Measurements from ENCODE around the gene ARF4.
"Not testable (repeated sequence)": the region's sequence is repeated elsewhere in the genome, so short reads cannot be mapped to it uniquely, and the experiment has no call there.

Gene ARF4

DNA sequence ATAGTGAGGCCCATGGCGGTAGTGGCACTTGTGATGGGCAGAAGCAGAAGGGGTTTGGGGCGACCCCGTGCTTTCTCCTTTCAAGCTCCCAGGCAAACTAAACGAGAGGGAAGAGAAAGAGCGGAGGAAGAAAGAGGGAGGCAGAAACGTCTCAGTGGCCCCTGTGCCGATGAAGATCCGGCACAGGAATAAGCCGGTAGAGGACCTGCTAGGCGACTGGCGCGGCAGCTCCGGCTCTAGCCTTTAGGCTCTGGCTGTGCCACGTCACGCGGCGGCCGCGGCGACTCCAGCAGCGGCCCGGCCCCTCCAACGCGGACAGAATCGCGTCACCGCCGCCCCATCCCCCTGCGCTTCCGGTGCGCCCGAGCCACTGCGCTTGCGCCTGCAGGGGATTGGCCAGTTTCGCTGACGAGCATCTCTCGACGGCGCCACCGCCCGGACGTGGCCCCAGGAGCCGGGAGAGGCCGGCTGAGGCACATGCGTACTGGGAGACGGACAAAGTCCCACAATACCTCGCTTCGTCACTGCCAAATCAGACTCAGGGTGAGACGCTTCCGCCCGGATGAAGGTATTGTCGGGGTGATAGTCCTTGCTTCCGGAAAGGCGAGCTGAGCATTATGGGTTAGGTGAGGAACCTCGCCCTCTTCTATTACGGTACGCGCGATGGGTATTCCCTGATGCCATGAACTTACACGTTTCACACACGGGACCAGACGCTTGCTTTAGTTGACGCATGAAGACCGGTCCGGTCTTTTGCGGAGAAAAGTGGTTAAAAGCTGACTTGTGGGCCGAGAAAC is at the start of gene ARF4:
TSS of gene ARF4 (minus strand) at position 218 of the 797 bp plus-strand sequence. CDS start at position 14, 204 bp downstream.
- peak; percentile 96 for TF ChIP-seq POLR2A (IDR thresholded peaks at IDR 0.05; ENCODE audit: low read depth, low read length)
- DNase-seq (ENCODE audit: insufficient read length, low spot score) = peak; percentile 94
- FAIRE-seq = peak; percentile 96

DNA sequence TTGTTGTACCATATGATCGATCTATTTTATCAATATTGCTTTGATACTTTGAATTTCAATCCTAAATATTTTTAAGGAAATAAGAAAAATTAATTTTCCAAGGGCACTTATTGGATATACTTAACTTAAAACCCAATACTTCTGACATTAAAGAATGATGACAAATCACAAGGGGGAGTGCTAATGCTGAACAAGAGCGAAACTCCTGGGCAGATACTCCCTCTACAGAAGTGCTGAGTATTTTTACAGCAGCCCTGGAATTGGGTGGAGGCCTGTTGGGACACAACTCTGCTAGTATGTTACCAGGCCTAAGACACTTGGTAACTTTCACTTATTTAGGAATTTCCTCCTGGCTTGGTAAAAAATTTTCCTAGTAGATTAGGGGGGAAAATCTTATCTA is 49.6 kb upstream of the ARF4 start:
- no peak for TF ChIP-seq POLR2A (IDR thresholded peaks at IDR 0.05; ENCODE audit: low read depth, low read length)
- no peak for DNase-seq (ENCODE audit: insufficient read length, low spot score)
- no peak for FAIRE-seq

DNA sequence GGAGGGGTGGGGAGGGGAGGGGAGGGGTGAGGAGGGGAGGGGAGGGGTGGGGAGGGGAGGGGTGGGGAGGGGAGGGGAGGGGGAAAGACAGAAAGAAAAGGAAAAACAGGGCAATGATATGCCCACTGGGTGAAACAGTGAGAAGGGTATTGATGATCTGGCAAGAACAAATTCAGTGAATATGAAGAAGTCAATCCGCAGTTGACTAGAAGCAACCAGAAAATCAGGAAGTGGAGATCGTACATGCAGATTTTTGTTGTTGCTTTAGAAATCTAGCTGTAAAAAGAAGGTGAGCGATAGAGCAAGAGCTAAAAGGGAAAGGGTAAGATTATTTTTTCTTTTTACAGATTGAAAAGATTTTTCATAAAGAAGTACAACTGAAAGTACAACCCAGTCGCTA is 47.6 kb upstream of the ARF4 start:
- no peak for DNase-seq (ENCODE audit: insufficient read length, low spot score)
- no peak for TF ChIP-seq POLR2A (IDR thresholded peaks at IDR 0.05; ENCODE audit: low read depth, low read length)
- FAIRE-seq = no peak

DNA sequence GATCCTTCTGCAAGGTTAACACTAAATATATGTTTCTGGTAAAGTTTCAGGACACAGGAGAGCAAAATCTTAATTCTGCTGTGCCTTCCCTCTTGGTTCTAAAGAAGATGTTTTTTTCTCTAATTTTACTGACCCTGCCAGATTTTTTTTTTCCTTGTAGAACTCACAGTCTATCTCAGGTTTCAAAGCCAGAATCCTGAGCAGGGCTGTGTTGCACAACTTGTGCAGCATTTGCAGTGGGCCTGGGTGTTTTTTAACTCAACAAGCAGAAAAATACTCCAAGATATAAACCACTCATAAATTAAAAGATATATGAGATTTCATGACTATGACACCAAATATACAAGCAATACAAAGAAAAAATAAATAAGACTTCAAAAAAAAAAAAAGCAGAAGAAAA is 40.2 kb upstream of the ARF4 start:
- no peak for TF ChIP-seq POLR2A (IDR thresholded peaks at IDR 0.05; ENCODE audit: low read depth, low read length)
- FAIRE-seq = no peak
- DNase-seq (ENCODE audit: insufficient read length, low spot score) = no peak

DNA sequence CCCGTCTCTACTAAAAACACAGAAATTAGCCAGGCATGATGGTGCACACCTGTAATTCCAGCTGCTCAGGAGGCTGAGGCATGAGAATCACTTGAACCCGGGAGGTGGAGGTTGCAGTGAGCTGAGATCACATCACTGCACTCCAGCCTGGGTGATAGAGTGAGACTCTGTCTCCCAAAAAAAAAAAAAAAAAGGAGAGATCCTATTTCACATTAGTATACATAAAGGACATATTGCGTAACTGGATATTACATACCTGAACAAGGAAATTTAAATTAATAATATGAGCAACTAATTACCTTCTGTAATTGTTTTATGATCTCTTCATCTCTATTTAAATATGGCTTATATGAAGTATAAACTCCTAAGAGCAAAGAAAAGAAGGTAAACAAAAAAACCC is 37.1 kb upstream of the ARF4 start:
- not testable (repeated sequence) for FAIRE-seq; DNase-seq (ENCODE audit: insufficient read length, low spot score)

DNA sequence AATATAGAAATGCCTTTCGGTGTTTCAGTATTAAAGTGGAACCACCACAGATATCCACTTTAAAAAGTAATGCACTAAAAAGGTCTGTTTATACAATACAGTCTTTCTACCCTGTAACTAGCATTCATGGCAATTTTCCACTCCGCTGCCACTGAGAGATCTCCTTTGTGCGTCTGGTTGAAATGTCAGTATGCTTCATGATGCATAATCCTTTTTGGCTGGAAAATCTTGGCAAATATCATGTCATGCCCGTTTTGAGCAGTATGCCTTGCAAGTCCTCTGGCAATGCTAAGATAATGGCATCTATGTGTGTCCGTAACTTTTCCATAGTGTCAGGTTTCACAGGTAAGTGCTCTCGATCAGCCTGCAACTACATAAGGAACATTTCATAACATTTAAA is 30.8 kb upstream of the ARF4 start:
- DNase-seq (ENCODE audit: insufficient read length, low spot score) (no peak), FAIRE-seq (no peak)

DNA sequence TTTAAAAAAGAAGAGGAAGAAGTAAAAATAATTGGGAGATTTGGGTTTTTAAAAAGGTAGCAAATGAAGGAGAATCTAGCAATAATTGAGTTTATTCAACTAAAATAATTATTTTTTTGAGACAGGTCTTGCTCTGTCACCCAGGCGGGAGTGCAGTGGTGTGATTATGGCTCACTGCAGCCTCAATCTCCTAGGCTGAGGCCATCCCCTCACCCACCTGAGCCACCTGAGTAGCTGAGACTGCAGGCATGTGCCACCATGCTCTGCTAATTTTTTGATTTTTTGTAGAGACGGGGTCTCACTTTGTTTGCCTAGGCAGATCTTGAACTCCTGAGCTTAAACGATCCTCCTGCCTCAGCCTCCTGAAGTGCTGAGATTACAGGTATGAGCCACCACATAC is 27.7 kb upstream of the ARF4 start:
- no peak for TF ChIP-seq POLR2A (IDR thresholded peaks at IDR 0.05; ENCODE audit: low read depth, low read length)
- DNase-seq (ENCODE audit: insufficient read length, low spot score) (no peak), FAIRE-seq (no peak)

More for the DNA sequence above, 30.8 kb upstream of the ARF4 start:
- no peak for TF ChIP-seq POLR2A (IDR thresholded peaks at IDR 0.05; ENCODE audit: low read depth, low read length)

DNA sequence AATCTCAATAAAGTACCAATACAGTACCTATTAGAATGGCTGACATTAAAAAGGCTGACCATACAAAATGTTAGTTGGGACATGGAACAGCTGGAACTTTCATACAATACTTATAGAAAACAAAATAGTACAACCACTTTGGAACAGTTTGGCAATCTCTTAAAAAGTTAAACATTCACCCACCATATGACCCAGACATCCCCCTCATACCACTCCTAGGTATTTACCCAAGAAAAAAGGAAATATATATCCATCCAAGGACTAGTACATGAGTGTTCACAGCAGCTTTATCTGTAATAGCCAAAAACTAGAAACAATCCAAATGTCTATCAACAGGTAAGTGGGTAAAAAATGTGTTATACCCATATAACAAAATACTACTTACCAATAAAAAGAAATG is 25.2 kb upstream of the ARF4 start:
- no peak for FAIRE-seq
- TF ChIP-seq POLR2A (IDR thresholded peaks at IDR 0.05; ENCODE audit: low read depth, low read length) = no peak
- DNase-seq (ENCODE audit: insufficient read length, low spot score) = no peak

DNA sequence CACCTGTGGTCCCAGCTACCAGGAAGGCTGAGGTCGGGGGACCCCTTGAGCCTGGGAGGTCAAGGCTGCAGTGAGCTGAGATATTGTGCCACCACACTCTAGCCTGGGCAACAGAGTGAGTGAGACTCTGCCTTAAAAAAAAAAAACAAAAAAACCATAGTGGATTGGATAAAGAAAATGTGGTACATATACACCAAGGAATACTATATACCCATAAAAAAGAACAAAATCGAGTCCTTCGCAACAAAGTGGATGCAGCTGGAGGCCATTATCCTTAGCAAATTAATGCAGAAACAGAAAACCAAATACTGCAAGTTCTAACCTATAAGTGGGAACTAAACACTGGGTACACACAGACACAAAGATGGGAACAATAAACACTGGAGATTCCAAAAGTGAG is 20.6 kb upstream of the ARF4 start:
- FAIRE-seq (no peak), DNase-seq (ENCODE audit: insufficient read length, low spot score) (no peak)
- no peak for TF ChIP-seq POLR2A (IDR thresholded peaks at IDR 0.05; ENCODE audit: low read depth, low read length)

DNA sequence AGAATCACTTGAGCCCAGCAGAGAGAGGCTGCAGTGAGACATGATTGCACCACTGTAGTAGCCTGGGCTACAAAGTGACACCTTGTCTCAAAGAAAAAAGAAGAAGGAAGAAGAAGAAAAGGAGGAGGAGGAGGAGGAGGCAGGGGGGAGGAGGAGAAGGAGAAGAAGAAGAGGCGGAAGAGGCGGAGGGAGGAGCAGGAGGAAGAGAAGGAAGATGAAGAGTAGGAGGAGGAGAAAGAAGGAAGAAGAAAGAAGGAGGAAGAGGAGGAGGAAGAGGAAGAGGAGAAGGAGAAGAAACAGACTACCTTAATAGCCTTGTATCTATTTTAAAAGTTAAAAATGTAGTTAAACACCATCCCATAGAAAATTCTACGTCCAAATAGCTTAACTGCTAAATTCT is 19.1 kb upstream of the ARF4 start:
- DNase-seq (ENCODE audit: insufficient read length, low spot score) = no peak
- FAIRE-seq = no peak
- no peak for TF ChIP-seq POLR2A (IDR thresholded peaks at IDR 0.05; ENCODE audit: low read depth, low read length)

DNA sequence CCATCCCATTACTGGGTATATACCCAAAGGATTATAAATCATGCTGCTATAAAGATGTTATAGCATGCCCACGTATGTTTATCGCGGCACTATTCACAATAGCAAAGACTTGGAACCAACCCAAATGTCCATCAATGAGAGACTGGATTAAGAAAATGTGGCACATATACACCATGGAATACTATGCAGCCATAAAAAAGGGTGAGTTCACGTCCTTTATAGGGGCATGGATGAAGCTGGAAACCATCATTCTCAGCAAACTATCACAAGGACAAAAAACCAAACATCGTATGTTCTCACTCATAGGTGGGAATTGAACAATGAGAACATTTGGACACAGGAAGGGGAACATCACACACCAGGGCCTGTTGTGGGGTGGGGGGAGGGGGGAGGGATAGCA is 14.7 kb upstream of the ARF4 start:
- not testable (repeated sequence) for DNase-seq (ENCODE audit: insufficient read length, low spot score); FAIRE-seq

DNA sequence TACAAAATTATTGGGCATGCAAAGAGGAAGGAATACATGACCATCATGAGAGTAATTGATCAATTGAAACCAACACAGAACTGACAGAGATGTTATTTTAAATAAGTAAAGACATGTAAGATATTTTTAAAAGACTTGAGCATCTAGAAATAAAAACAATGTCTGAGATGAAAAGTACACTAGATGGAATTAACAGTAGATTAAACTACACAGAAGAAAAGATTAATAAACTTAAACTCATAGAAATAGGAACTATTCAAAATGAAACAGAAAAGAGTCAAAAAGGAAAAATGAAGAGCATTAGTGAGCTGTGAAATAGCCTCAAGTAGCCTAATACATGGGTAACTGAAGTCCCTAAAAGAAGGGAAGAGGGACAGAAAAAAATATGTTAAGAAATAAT is 8.5 kb upstream of the ARF4 start:
- no peak for TF ChIP-seq POLR2A (IDR thresholded peaks at IDR 0.05; ENCODE audit: low read depth, low read length)
- DNase-seq (ENCODE audit: insufficient read length, low spot score) = no peak
- no peak for FAIRE-seq

DNA sequence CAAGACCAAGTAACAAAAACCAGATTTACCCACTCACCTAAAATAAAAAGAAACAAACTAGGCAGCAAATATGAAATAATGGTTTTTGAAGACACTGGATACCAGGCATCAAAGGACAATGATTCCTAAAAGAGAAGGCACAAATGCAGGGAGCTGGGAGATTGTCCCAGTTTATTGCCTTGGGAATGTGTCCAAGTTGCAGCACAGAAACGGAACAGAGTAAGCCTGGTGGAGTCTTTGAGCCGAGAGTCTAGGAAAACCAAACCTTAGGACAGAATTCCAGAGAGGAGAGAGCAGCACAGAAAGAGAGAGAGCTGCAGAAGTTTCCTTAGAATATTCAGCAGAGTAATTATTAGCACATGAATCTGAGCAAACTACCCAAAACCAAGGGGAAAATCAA is 7.8 kb upstream of the ARF4 start:
- DNase-seq (ENCODE audit: insufficient read length, low spot score) (no peak), FAIRE-seq (no peak)
- TF ChIP-seq POLR2A (IDR thresholded peaks at IDR 0.05; ENCODE audit: low read depth, low read length) = no peak

DNA sequence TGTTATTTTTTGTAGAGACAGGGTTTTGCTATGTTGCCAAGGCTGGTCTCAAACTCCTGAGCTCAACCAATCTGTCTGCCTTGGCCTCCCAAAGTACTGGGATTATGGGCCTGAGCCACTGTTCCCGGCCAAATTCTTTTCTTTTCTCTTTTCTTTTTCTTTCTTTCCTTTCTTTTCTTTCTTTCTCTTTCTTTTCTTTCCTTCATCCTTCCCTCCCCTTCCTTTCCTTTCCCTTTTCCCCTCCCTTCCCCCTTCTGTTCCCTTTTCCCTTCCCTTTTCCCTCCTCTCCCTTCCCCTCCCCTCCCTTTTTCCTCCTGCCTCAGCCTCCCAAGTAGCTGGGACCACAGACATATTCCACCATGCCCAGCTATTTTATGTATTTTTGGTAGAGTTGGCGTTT is 3.1 kb upstream of the ARF4 start:
- FAIRE-seq (no peak), DNase-seq (ENCODE audit: insufficient read length, low spot score) (no peak)
- TF ChIP-seq POLR2A (IDR thresholded peaks at IDR 0.05; ENCODE audit: low read depth, low read length) = no peak

DNA sequence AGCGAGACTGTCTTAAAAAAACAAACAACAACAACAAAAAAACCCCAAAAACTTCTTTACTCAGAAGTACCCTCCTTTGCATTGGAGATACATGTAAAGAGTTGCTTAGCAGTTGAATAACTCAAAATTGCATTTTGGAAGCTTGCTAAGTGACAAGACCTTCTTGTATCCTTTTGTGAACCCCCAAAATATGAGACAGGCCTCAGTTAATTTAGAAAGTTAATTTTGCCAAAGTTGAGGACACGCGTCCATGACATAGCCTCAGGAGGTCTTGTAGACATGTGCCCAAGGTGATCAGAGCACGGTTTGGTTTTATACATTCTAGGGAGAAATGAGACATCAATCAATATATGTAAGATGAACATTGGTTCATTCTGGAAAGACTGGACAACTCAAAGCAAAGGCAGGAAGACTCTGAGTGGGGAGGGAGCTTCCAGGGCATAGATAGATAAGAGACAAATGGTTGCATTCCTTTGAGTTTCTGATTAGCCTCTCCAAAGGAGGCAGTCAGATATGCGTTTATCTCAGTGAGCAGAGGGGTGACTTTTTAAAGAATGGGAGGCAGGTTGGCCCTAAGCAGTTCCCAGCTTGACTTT is 1.7 kb upstream of the ARF4 start:
- TF ChIP-seq POLR2A (IDR thresholded peaks at IDR 0.05; ENCODE audit: low read depth, low read length) = no peak
- FAIRE-seq (no peak), DNase-seq (ENCODE audit: insufficient read length, low spot score) (no peak)

Data from H54 (cell line).